Endodermal cell (in vitro differentiated cells): Measurements from ENCODE around the gene MAPK10. TPM values are rescaled to one million over a fixed set of nuclear protein-coding genes. Genes with fewer than 3 reads are reported as not detected.

Experiments used
- DNase-seq: peaks from one replicate; pipeline ENCODE4 v3.0.0-alpha.2; 2017
- H3K27ac ChIP-seq: 2 replicates; pipeline ENCODE4 v1.5.1; 2013; ENCODE audit warnings: mild to moderate bottlenecking, low read depth, low read length, moderate library complexity
- H3K27me3 ChIP-seq: 2 replicates; pipeline ENCODE4 v1.6.1; 2013; ENCODE audit warnings: mild to moderate bottlenecking, low read length, moderate library complexity; ENCODE audit not compliant: insufficient read depth, control insufficient read depth, poor library complexity, severe bottlenecking
- H3K36me3 ChIP-seq: 2 replicates; pipeline ENCODE4 v1.7.0; 2013; ENCODE audit warnings: mild to moderate bottlenecking, low read length, moderate library complexity; ENCODE audit not compliant: control insufficient read depth, insufficient read depth
- H3K4me1 ChIP-seq: one replicate; pipeline ENCODE4 v1.7.0; 2013; ENCODE audit warnings: low read length; ENCODE audit not compliant: control insufficient read depth, insufficient read depth
- H3K4me3 ChIP-seq: 2 replicates; pipeline ENCODE4 v1.5.1; 2013; ENCODE audit warnings: mild to moderate bottlenecking, low read length, moderate library complexity
- H3K9ac ChIP-seq: 2 replicates; pipeline ENCODE4 v1.6.1; 2013; ENCODE audit warnings: mild to moderate bottlenecking, low read length, moderate library complexity; ENCODE audit not compliant: poor library complexity, severe bottlenecking; ENCODE audit errors: extremely low read depth
- H3K9me3 ChIP-seq: 2 replicates; pipeline ENCODE4 v1.6.1; 2013; ENCODE audit warnings: mild to moderate bottlenecking, low read length, moderate library complexity; ENCODE audit not compliant: control insufficient read depth
- H3K27ac Mint-ChIP-seq: 2 replicates; pipeline ENCODE4 v1.8.0; 2020; ENCODE audit warnings: mixed read lengths
- H3K27me3 Mint-ChIP-seq: 2 replicates; pipeline ENCODE4 v1.8.0; 2021; ENCODE audit warnings: mild to moderate bottlenecking, mixed read lengths; ENCODE audit not compliant: insufficient read depth
- H3K36me3 Mint-ChIP-seq: 2 replicates; pipeline ENCODE4 v1.8.0; 2020; ENCODE audit warnings: low read depth, mixed read lengths
- H3K4me1 Mint-ChIP-seq: 2 replicates; pipeline ENCODE4 v1.8.0; 2020; ENCODE audit warnings: mixed read lengths
- H3K4me3 Mint-ChIP-seq: 2 replicates; pipeline ENCODE4 v1.8.0; 2020; ENCODE audit warnings: mild to moderate bottlenecking, moderate library complexity, mixed read lengths
- H3K9me3 Mint-ChIP-seq: 2 replicates; pipeline ENCODE4 v1.8.0; 2020; ENCODE audit warnings: mild to moderate bottlenecking, mixed read lengths
- WGBS, 2 experiments: methylation state at CpG; one replicate each; pipeline versions ENCODE4 v1.1.5 to v1.1.7; 2013; ENCODE audit warnings: missing lambda C conversion rate in 2 of 2, mixed read lengths in 1 of 2; ENCODE audit not compliant: insufficient coverage in 1 of 2, insufficient read length in 1 of 2; 5-methylcytosine and 5-hydroxymethylcytosine counted together
- total RNA-seq, 2 donors: library from RNA; stranded (reverse); fragmentation: NEBNext Ultra II Directional in 1 of 2; extraction: Animal tissue kit (Norgen Biotek cat#: 25700) in 1 of 2; gene quantifications; 2 replicates in 1 of 2; 3 replicates in 1 of 2; pipeline ENCODE4 v1.2.1, GENCODE V29; 2021
- TF ChIP-seq, protein P1 (sequence below): fragments of 200-600 bp; sonication (generic); conservative IDR thresholded peaks from 2 replicates; pipeline ENCODE4 v1.5.0; 2021; ENCODE audit warnings: antibody characterized with exemption, mild to moderate bottlenecking

Gene MAPK10
- total RNA-seq, 2 donors from 2014 or later, result 45.1 to 70.2 TPM

DNA sequence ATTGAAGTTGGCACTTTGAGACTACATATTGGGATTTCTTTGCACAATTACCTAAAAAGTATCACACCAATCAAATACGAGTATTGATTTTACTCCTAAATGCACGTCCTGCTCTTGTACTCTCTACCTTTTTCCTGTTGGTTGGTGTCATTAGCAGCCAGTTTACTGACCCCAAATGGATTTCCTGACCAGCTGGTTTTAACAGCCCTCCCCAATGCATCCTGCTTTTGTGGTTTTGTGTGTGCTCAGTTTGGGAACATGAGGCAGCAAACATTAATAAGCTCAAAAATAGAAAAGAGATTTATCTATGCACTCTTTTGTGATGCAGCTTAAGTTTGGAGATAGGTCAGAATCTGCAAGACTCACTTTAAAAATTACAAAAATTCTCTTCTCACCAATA, 230.3 kb downstream of the MAPK10 start:
- H3K9ac ChIP-seq, result no peak overlapping the region
- no peak for DNase-seq
- Mint-ChIP-seq H3K4me3 (no peak overlapping the region), H3K36me3 (peaks cover 3% of the 10 kb centered on the region), H3K27ac (no peak overlapping the region), H3K9me3 (peaks cover 2% of the 10 kb centered on the region), H3K27me3 (no peaks in the 10 kb centered on the region), H3K4me1 (no peaks in the 10 kb centered on the region)
- H3K4me1 ChIP-seq, result no peaks in the 10 kb centered on the region
- TF ChIP-seq, protein P1, sequence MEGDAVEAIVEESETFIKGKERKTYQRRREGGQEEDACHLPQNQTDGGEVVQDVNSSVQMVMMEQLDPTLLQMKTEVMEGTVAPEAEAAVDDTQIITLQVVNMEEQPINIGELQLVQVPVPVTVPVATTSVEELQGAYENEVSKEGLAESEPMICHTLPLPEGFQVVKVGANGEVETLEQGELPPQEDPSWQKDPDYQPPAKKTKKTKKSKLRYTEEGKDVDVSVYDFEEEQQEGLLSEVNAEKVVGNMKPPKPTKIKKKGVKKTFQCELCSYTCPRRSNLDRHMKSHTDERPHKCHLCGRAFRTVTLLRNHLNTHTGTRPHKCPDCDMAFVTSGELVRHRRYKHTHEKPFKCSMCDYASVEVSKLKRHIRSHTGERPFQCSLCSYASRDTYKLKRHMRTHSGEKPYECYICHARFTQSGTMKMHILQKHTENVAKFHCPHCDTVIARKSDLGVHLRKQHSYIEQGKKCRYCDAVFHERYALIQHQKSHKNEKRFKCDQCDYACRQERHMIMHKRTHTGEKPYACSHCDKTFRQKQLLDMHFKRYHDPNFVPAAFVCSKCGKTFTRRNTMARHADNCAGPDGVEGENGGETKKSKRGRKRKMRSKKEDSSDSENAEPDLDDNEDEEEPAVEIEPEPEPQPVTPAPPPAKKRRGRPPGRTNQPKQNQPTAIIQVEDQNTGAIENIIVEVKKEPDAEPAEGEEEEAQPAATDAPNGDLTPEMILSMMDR, result no peak
- H3K9me3 ChIP-seq, result no peaks in the 10 kb centered on the region
- H3K4me3 ChIP-seq, result no peak overlapping the region
- 85 to 95% methylated on average over 2 of the region's 2 CpGs for WGBS, 2 experiments
- no peaks in the 10 kb centered on the region for H3K27me3 ChIP-seq
- H3K36me3 ChIP-seq, result no peaks in the 10 kb centered on the region
- H3K27ac ChIP-seq, result no peak overlapping the region

DNA sequence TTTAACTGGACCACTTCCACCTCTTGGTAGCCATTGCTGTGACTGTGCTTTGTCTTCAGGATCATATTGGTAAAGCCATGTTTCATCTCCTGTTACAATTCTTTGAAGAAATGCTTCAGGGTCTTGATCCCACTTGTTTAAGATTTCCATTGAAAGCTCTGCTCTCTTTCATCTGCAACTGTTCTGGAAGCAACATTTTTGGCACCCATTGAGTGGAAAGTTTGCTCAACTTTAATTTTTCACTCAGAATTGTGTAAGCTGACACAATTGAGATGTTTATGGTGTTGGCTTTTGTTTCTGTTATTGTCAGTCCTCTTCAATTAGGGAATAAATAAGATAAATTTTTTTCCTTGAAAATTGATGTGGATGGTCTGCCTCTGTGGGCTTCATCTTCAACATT, 237.4 kb downstream of the MAPK10 start:
- H3K4me1 ChIP-seq, result no peaks in the 10 kb centered on the region
- Mint-ChIP-seq H3K4me3 (no peak overlapping the region), H3K36me3 (no peaks in the 10 kb centered on the region), H3K27ac (no peak overlapping the region), H3K4me1 (no peaks in the 10 kb centered on the region), H3K9me3 (no peaks in the 10 kb centered on the region), H3K27me3 (no peaks in the 10 kb centered on the region)
- H3K9ac ChIP-seq, result no peak overlapping the region
- H3K36me3 ChIP-seq, result no peaks in the 10 kb centered on the region
- DNase-seq, result no peak
- H3K4me3 ChIP-seq, result no peak overlapping the region
- no peaks in the 10 kb centered on the region for H3K27me3 ChIP-seq
- H3K9me3 ChIP-seq, result no peaks in the 10 kb centered on the region
- TF ChIP-seq, protein P1, result no peak
- no peak overlapping the region for H3K27ac ChIP-seq

DNA sequence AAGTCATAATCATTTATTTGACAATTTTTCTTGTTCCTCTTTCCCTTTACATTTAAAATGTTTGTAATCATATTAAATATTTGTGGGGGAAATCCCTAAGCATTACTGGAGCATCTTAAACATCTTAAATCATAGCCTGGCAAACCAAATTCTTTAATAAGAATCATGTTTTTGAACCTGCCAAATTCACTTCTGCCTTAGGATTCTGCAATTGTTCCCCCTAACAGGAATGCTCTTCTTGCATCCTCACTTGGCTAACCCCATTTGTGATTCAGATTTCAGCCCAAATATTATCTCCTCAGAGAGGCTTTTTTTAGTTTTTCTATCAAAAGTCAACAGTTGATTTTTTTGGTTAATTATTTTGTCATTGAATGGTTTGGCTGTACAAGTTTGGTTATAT, 241.1 kb downstream of the MAPK10 start:
- Histone ChIP-seq H3K9ac (no peak overlapping the region), H3K36me3 (no peaks in the 10 kb centered on the region), H3K4me3 (no peak overlapping the region), H3K27ac (no peak overlapping the region), H3K9me3 (no peaks in the 10 kb centered on the region), H3K27me3 (no peaks in the 10 kb centered on the region), H3K4me1 (no peaks in the 10 kb centered on the region)
- TF ChIP-seq, protein P1, result no peak
- DNase-seq, result no peak
- H3K27me3 Mint-ChIP-seq, result no peaks in the 10 kb centered on the region
- H3K4me1 Mint-ChIP-seq, result no peaks in the 10 kb centered on the region
- peaks cover 7% of the 10 kb centered on the region for H3K9me3 Mint-ChIP-seq
- H3K27ac Mint-ChIP-seq, result no peak overlapping the region
- no peak overlapping the region for H3K4me3 Mint-ChIP-seq
- peaks cover 9% of the 10 kb centered on the region for H3K36me3 Mint-ChIP-seq
